Activated CD4-positive, alpha-beta T cell treated with anti-CD3 and anti-CD28 coated beads for 48 hours (primary cell): ENCODE results near the gene RPSA.
"Not testable (repeated sequence)": the region's sequence is repeated elsewhere in the genome, so short reads cannot be mapped to it uniquely, and the experiment has no call there.

ENCODE experiments used
- DNase-seq: peaks from one replicate; pipeline ENCODE4 v3.0.0-alpha.2; 2020

RPSA gene

GRCh38 chr3:39390181-39390580, 16.3 kb upstream of the RPSA start:
- no peak for DNase-seq

- no peak for DNase-seq
Measured at GRCh38 chr3:39396690-39397089, 9.8 kb upstream of the RPSA start.

GRCh38 chr3:39398700-39399099, 7.8 kb upstream of the RPSA start:
- no peak for DNase-seq

- DNase-seq = peak; percentile 38
Measured at GRCh38 chr3:39401983-39402382, 4.5 kb upstream of the RPSA start.

GRCh38 chr3:39404943-39405686, 1.4 kb upstream of the RPSA start:
- DNase-seq = no peak

GRCh38 chr3:39405687-39406367, 693 bp upstream of the RPSA start:
- DNase-seq = no peak

- DNase-seq = no peak
Measured at GRCh38 chr3:39407259-39407629, 724 bp downstream of the RPSA start.

GRCh38 chr3:39407773-39408492, 1.4 kb downstream of the RPSA start:
- DNase-seq = no peak

GRCh38 chr3:39408493-39409372, 2.2 kb downstream of the RPSA start:
- DNase-seq = peak; percentile 65

GRCh38 chr3:39409514-39410136, 3.1 kb downstream of the RPSA start:
- no peak for DNase-seq

GRCh38 chr3:39410893-39411292, 4.4 kb downstream of the RPSA start:
- no peak for DNase-seq

- no peak for DNase-seq
Measured at GRCh38 chr3:39412668-39413260, 6.2 kb downstream of the RPSA start.

- peak; percentile 17 for DNase-seq
Measured at GRCh38 chr3:39413691-39414420, 7.3 kb downstream of the RPSA start.

- peak; percentile 39 for DNase-seq
Measured at GRCh38 chr3:39414421-39414907, 7.9 kb downstream of the RPSA start.

- DNase-seq = not testable (repeated sequence)
Measured at GRCh38 chr3:39415302-39415701, 8.8 kb downstream of the RPSA start.

- DNase-seq = no peak
Measured at GRCh38 chr3:39415983-39416382, 9.5 kb downstream of the RPSA start.

- not testable (repeated sequence) for DNase-seq
Measured at GRCh38 chr3:39416998-39417397, 10.5 kb downstream of the RPSA start.

GRCh38 chr3:39418556-39419225, 12.2 kb downstream of the RPSA start:
- DNase-seq = not testable (repeated sequence)

- no peak for DNase-seq
Measured at GRCh38 chr3:39419742-39420315, 13.3 kb downstream of the RPSA start.

- DNase-seq = no peak
Measured at GRCh38 chr3:39420543-39420942, 14.0 kb downstream of the RPSA start.
